Mesenchymal stem cell (in vitro differentiated cells and primary cell): Measurements from ENCODE around the gene JPH2.
A peak's percentile ranks its signal among the peaks of the same experiment; 100 is the strongest.

Experiments
- DNase-seq: peaks from one replicate; pipeline ENCODE4 v3.0.0-alpha.2; 2013
- H2AFZ ChIP-seq: one replicate; pipeline ENCODE4 v1.6.1; 2013; ENCODE audit warnings: low read depth, mild to moderate bottlenecking, control low read depth, inconsistent platforms, low read length, moderate library complexity
- H2AK5ac ChIP-seq: 2 replicates; pipeline ENCODE4 v1.6.1; 2013; ENCODE audit warnings: low read length, moderate library complexity, mild to moderate bottlenecking, inconsistent platforms; ENCODE audit not compliant: severe bottlenecking
- H2BK120ac ChIP-seq: one replicate; pipeline ENCODE4 v1.6.1; 2013; ENCODE audit warnings: low read depth, mild to moderate bottlenecking, inconsistent platforms, low read length, moderate library complexity
- H2BK12ac ChIP-seq, 2 experiments: one replicate each; pipeline ENCODE4 v1.6.1; 2013; ENCODE audit warnings: inconsistent platforms in 2 of 2, low read length in 2 of 2, mild to moderate bottlenecking in 2 of 2, moderate library complexity in 2 of 2, control low read depth in 1 of 2
- H2BK15ac ChIP-seq: one replicate; pipeline ENCODE4 v1.6.1; 2013; ENCODE audit warnings: mild to moderate bottlenecking, low read depth, inconsistent platforms; ENCODE audit not compliant: poor library complexity, severe bottlenecking
- H2BK5ac ChIP-seq: 2 replicates; pipeline ENCODE4 v1.6.1; 2013; ENCODE audit warnings: low read depth, mild to moderate bottlenecking, low read length, control low read depth, inconsistent platforms; ENCODE audit not compliant: poor library complexity, severe bottlenecking
- H3K14ac ChIP-seq, 2 experiments: one replicate each; pipeline ENCODE4 v1.6.1; 2013; ENCODE audit warnings: inconsistent platforms in 2 of 2, low read length in 2 of 2, control low read depth in 1 of 2, mild to moderate bottlenecking in 1 of 2, moderate library complexity in 1 of 2
- H3K18ac ChIP-seq, 2 experiments: one replicate each; pipeline ENCODE4 v1.6.1; 2013; ENCODE audit warnings: inconsistent platforms in 2 of 2, low read length in 2 of 2, control low read depth in 1 of 2, low read depth in 1 of 2, mild to moderate bottlenecking in 1 of 2
- H3K23ac ChIP-seq, 2 experiments: one replicate each; pipeline ENCODE4 v1.6.1; 2013; ENCODE audit warnings: inconsistent platforms in 2 of 2, low read length in 2 of 2, mild to moderate bottlenecking in 2 of 2, moderate library complexity in 2 of 2, control low read depth in 1 of 2
- H3K27ac ChIP-seq: 2 replicates; pipeline ENCODE4 v1.5.1; 2013; ENCODE audit warnings: mild to moderate bottlenecking, moderate library complexity, low read length, control low read depth, inconsistent platforms; ENCODE audit not compliant: poor library complexity, severe bottlenecking
- H3K27me3 ChIP-seq, 2 experiments: 2 replicates each; pipeline versions ENCODE4 v1.6.1 to v1.7.0; 2013; ENCODE audit warnings: low read length in 2 of 2, mild to moderate bottlenecking in 2 of 2, moderate library complexity in 2 of 2, control low read depth in 1 of 2, inconsistent platforms in 1 of 2; ENCODE audit not compliant: control insufficient read depth in 1 of 2, insufficient read depth in 1 of 2
- H3K36me3 ChIP-seq, 2 experiments: 2 replicates each; pipeline versions ENCODE4 v1.6.1 to v1.7.0; 2013; ENCODE audit warnings: low read length in 2 of 2, control low read depth in 1 of 2, inconsistent platforms in 1 of 2, low read depth in 1 of 2, mild to moderate bottlenecking in 1 of 2; ENCODE audit not compliant: insufficient read depth in 2 of 2, control insufficient read depth in 1 of 2
- H3K4ac ChIP-seq, 2 experiments: one replicate each; pipeline ENCODE4 v1.6.1; 2013; ENCODE audit warnings: inconsistent platforms in 2 of 2, low read length in 2 of 2, mild to moderate bottlenecking in 2 of 2, moderate library complexity in 2 of 2, control low read depth in 1 of 2, low read depth in 1 of 2
- H3K4me1 ChIP-seq: 2 replicates; pipeline ENCODE4 v1.6.1; 2013; ENCODE audit warnings: low read depth, low read length, control low read depth; ENCODE audit not compliant: control insufficient read depth, insufficient read depth
- H3K4me2 ChIP-seq: 2 replicates; pipeline ENCODE4 v1.6.1; 2013; ENCODE audit warnings: low read length, mild to moderate bottlenecking, inconsistent platforms; ENCODE audit not compliant: poor library complexity, severe bottlenecking
- H3K4me3 ChIP-seq, 2 experiments: 2 replicates each; pipeline versions ENCODE4 v1.5.1 to v1.7.0; 2013; ENCODE audit warnings: low read length in 2 of 2, mild to moderate bottlenecking in 2 of 2, control low read depth in 1 of 2, low read depth in 1 of 2; ENCODE audit not compliant: insufficient read depth in 1 of 2
- H3K79me1 ChIP-seq: replicated peaks from 2 replicates; pipeline ENCODE4 v1.6.1; 2013; ENCODE audit warnings: mild to moderate bottlenecking, control low read depth, low read length, inconsistent platforms; ENCODE audit not compliant: poor library complexity, severe bottlenecking
- H3K9ac ChIP-seq: 2 replicates; pipeline ENCODE4 v1.7.0; 2013; ENCODE audit warnings: mild to moderate bottlenecking, low read length, moderate library complexity
- H3K9me3 ChIP-seq: 2 replicates; pipeline ENCODE4 v1.7.0; 2013; ENCODE audit warnings: mild to moderate bottlenecking, low read length; ENCODE audit not compliant: control insufficient read depth
- H4K8ac ChIP-seq: one replicate; pipeline ENCODE4 v1.6.1; 2013; ENCODE audit warnings: inconsistent platforms, mild to moderate bottlenecking, low read length, moderate library complexity
- H4K91ac ChIP-seq: one replicate; pipeline ENCODE4 v1.6.1; 2013; ENCODE audit warnings: mild to moderate bottlenecking, low read length, inconsistent platforms
- WGBS: methylation state at CpG from one replicate; pipeline ENCODE4 v1.1.7; 2013; ENCODE audit warnings: mixed read lengths; 5-methylcytosine and 5-hydroxymethylcytosine counted together

JPH2 gene

GRCh38 chr20:44111712-44112335 lies 75.2 kb downstream of the JPH2 start:
- peaks cover 9% of the 10 kb centered on the region for H3K9me3 ChIP-seq
- no peak overlapping the region for H3K4me3 ChIP-seq
- H3K14ac ChIP-seq: no peak overlapping the region
- 65% methylated on average over 6 of the region's 6 CpGs for WGBS
- no peak overlapping the region for H3K18ac ChIP-seq
- peak; percentile 18 for DNase-seq
- H3K27ac ChIP-seq: no peak overlapping the region
- H4K91ac ChIP-seq: no peak overlapping the region
- H2BK12ac ChIP-seq: no peak overlapping the region
- H2BK5ac ChIP-seq: no peak overlapping the region
- H2BK15ac ChIP-seq: no peak overlapping the region
- H2AK5ac ChIP-seq: no peak overlapping the region
- H3K36me3 ChIP-seq: peaks cover 0 to 6% of the 10 kb centered on the region in 2 experiments
- peaks cover 4 to 86% of the 10 kb centered on the region in 2 experiments for H3K27me3 ChIP-seq
- H3K79me1 ChIP-seq: no peaks in the 10 kb centered on the region
- no peak overlapping the region for H4K8ac ChIP-seq
- no peak overlapping the region for H3K4me2 ChIP-seq
- no peaks in the 10 kb centered on the region for H3K4me1 ChIP-seq
- H3K4ac ChIP-seq: no peak overlapping the region
- no peak overlapping the region for H3K23ac ChIP-seq
- no peak overlapping the region for H2AFZ ChIP-seq
- H2BK120ac ChIP-seq: no peak overlapping the region
- H3K9ac ChIP-seq: no peak overlapping the region

- Histone ChIP-seq H3K4ac (no peak overlapping the region), H2BK15ac (no peak overlapping the region), H4K91ac (no peak overlapping the region), H3K27ac (no peak overlapping the region), H3K9ac (no peak overlapping the region), H3K79me1 (no peaks in the 10 kb centered on the region), H3K18ac (no peak overlapping the region), H3K36me3 (peaks cover 0 to 6% of the 10 kb centered on the region in 2 experiments), H2BK120ac (no peak overlapping the region), H3K4me3 (no peak overlapping the region), H3K23ac (no peak overlapping the region), H3K9me3 (peaks cover 9% of the 10 kb centered on the region), H2BK12ac (no peak overlapping the region), H2AK5ac (no peak overlapping the region), H4K8ac (no peak overlapping the region), H3K4me2 (no peak overlapping the region), H2AFZ (no peak overlapping the region), H3K4me1 (no peaks in the 10 kb centered on the region), H2BK5ac (no peak overlapping the region), H3K27me3 (peaks cover 10 to 89% of the 10 kb centered on the region in 2 experiments), H3K14ac (no peak overlapping the region)
- 77% methylated on average over 7 of the region's 9 CpGs for WGBS
- DNase-seq: no peak
Measured at GRCh38 chr20:44110816-44111568, 76.0 kb downstream of the JPH2 start.

GRCh38 chr20:44109951-44110361 lies 77.0 kb downstream of the JPH2 start:
- 66% methylated on average over 5 of the region's 5 CpGs for WGBS

GRCh38 chr20:44106615-44107014 lies 80.4 kb downstream of the JPH2 start:
- no peak overlapping the region for H3K23ac ChIP-seq
- no peak overlapping the region for H4K8ac ChIP-seq
- no peak overlapping the region for H2BK120ac ChIP-seq
- H4K91ac ChIP-seq: no peak overlapping the region
- H2AK5ac ChIP-seq: no peak overlapping the region
- H3K4me3 ChIP-seq: no peak overlapping the region
- no peak overlapping the region for H3K27ac ChIP-seq
- no peak for DNase-seq
- H3K36me3 ChIP-seq: no peaks in the 10 kb centered on the region
- H2BK15ac ChIP-seq: no peak overlapping the region
- no peaks in the 10 kb centered on the region for H3K79me1 ChIP-seq
- H3K9ac ChIP-seq: no peak overlapping the region
- WGBS: 88% methylated on average over 4 of the region's 5 CpGs
- no peak overlapping the region for H2BK12ac ChIP-seq
- peaks cover 33% of the 10 kb centered on the region for H3K9me3 ChIP-seq
- H3K4me1 ChIP-seq: no peaks in the 10 kb centered on the region
- H2BK5ac ChIP-seq: no peak overlapping the region
- no peak overlapping the region for H3K18ac ChIP-seq
- no peak overlapping the region for H3K14ac ChIP-seq
- peaks cover 30 to 88% of the 10 kb centered on the region in 2 experiments for H3K27me3 ChIP-seq
- H3K4ac ChIP-seq: no peak overlapping the region
- no peak overlapping the region for H3K4me2 ChIP-seq
- H2AFZ ChIP-seq: no peak overlapping the region

More at GRCh38 chr20:44109951-44110361, 77.0 kb downstream of the JPH2 start:
- no peak overlapping the region for H2BK12ac ChIP-seq
- peaks cover 9% of the 10 kb centered on the region for H3K9me3 ChIP-seq
- no peak overlapping the region for H3K9ac ChIP-seq
- no peak overlapping the region for H3K14ac ChIP-seq
- H4K8ac ChIP-seq: no peak overlapping the region
- no peak for DNase-seq
- no peak overlapping the region for H4K91ac ChIP-seq
- H2BK15ac ChIP-seq: no peak overlapping the region
- H3K27me3 ChIP-seq: peaks cover 11 to 88% of the 10 kb centered on the region in 2 experiments
- H3K79me1 ChIP-seq: no peaks in the 10 kb centered on the region
- H3K4ac ChIP-seq: no peak overlapping the region
- no peak overlapping the region for H3K4me2 ChIP-seq
- H2AFZ ChIP-seq: no peak overlapping the region
- no peak overlapping the region for H2BK5ac ChIP-seq
- no peak overlapping the region for H2AK5ac ChIP-seq
- H2BK120ac ChIP-seq: no peak overlapping the region
- no peak overlapping the region for H3K27ac ChIP-seq
- H3K4me3 ChIP-seq: no peak overlapping the region
- H3K23ac ChIP-seq: no peak overlapping the region
- H3K4me1 ChIP-seq: no peaks in the 10 kb centered on the region
- H3K18ac ChIP-seq: no peak overlapping the region
- no peaks in the 10 kb centered on the region for H3K36me3 ChIP-seq
